Stimulated activated CD8-positive, alpha-beta memory T cell treated with anti-CD3 and anti-CD28 coated beads, Interleukin-12 subunit alpha, Interleukin-12 subunit beta, amount 100 ng/mL, for 4 hours (primary cell): Measurements from ENCODE around the gene RHD.
"Not testable (repeated sequence)": the region's sequence is repeated elsewhere in the genome, so short reads cannot be mapped to it uniquely, and the experiment has no call there.

Source experiments
- DNase-seq: peaks from one replicate; pipeline ENCODE4 v3.0.0-alpha.2; 2020; ENCODE audit warnings: low read depth

RHD gene

GRCh38 chr1:25257196-25257595 lies 15.1 kb upstream of the RHD start:
- DNase-seq, result no peak

GRCh38 chr1:25259813-25260212 lies 12.5 kb upstream of the RHD start:
- DNase-seq, result not testable (repeated sequence)

- DNase-seq, result not testable (repeated sequence)
Observed at GRCh38 chr1:25260336-25260735, 12.0 kb upstream of the RHD start.

- not testable (repeated sequence) for DNase-seq
Observed at GRCh38 chr1:25266554-25267287, 5.6 kb upstream of the RHD start.

- peak; percentile 88 for DNase-seq
Observed at GRCh38 chr1:25267288-25268142, 4.8 kb upstream of the RHD start.

GRCh38 chr1:25268143-25268760 lies 4.1 kb upstream of the RHD start:
- DNase-seq, result not testable (repeated sequence)

- DNase-seq, result not testable (repeated sequence)
Observed at GRCh38 chr1:25275648-25276047, 3.3 kb downstream of the RHD start.

GRCh38 chr1:25277295-25277694 lies 5.0 kb downstream of the RHD start:
- DNase-seq, result not testable (repeated sequence)

- not testable (repeated sequence) for DNase-seq
Observed at GRCh38 chr1:25278358-25278757, 6.0 kb downstream of the RHD start.

GRCh38 chr1:25278790-25279189 lies 6.5 kb downstream of the RHD start:
- not testable (repeated sequence) for DNase-seq

- DNase-seq, result not testable (repeated sequence)
Observed at GRCh38 chr1:25279693-25280111, 7.4 kb downstream of the RHD start.

GRCh38 chr1:25285862-25286261 lies 13.6 kb downstream of the RHD start:
- not testable (repeated sequence) for DNase-seq

- not testable (repeated sequence) for DNase-seq
Observed at GRCh38 chr1:25287164-25287563, 14.9 kb downstream of the RHD start.

GRCh38 chr1:25288573-25289101 lies 16.3 kb downstream of the RHD start:
- DNase-seq, result not testable (repeated sequence)

- DNase-seq, result not testable (repeated sequence)
Observed at GRCh38 chr1:25290043-25290442, 17.7 kb downstream of the RHD start.

GRCh38 chr1:25293426-25293825 lies 21.1 kb downstream of the RHD start:
- DNase-seq, result not testable (repeated sequence)

- DNase-seq, result not testable (repeated sequence)
Observed at GRCh38 chr1:25294889-25295826, 22.8 kb downstream of the RHD start.

- DNase-seq, result not testable (repeated sequence)
Observed at GRCh38 chr1:25296501-25296900, 24.2 kb downstream of the RHD start.

GRCh38 chr1:25300729-25301128 lies 28.4 kb downstream of the RHD start:
- not testable (repeated sequence) for DNase-seq

GRCh38 chr1:25302330-25302729 lies 30.0 kb downstream of the RHD start:
- not testable (repeated sequence) for DNase-seq

GRCh38 chr1:25304936-25305335 lies 32.6 kb downstream of the RHD start:
- DNase-seq, result not testable (repeated sequence)
